Prostate gland (tissue), 2 donors: ENCODE data around the gene RNF144A. TPM values are rescaled to one million over a fixed set of nuclear protein-coding genes. Genes with fewer than 3 reads are reported as not detected.

Experiments used
- DNase-seq: peaks from one replicate; pipeline ENCODE4 v3.0.0-alpha.2; 2019; ENCODE audit warnings: low spot score
- H3K27ac ChIP-seq, 2 donors: fragments of 200-600 bp; sonication (generic); 2 replicates each; pipeline ENCODE4 v1.5.1; 2017 to 2019
- H3K27me3 ChIP-seq: fragments of 200-600 bp; sonication (generic); replicated peaks from 2 replicates; pipeline ENCODE4 v1.5.1; 2019; ENCODE audit not compliant: insufficient read depth
- H3K36me3 ChIP-seq, 2 donors: fragments of 200-600 bp; sonication (generic); 1 replicate in 1 of 2; 2 replicates in 1 of 2; pipeline versions ENCODE4 v1.5.1 to v1.8.1; 2017 to 2019
- H3K4me1 ChIP-seq: fragments of 200-600 bp; sonication (generic); replicated peaks from 2 replicates; pipeline ENCODE4 v1.5.1; 2019
- H3K4me3 ChIP-seq, 2 donors: fragments of 200-600 bp; sonication (generic); 2 replicates each; pipeline ENCODE4 v1.5.1; 2017 to 2019
- H3K9me3 ChIP-seq: fragments of 200-600 bp; sonication (generic); 2 replicates; pipeline ENCODE4 v1.5.1; 2017
- CTCF ChIP-seq, 4 experiments: fragments of 200-600 bp in 2 of 4; fragments of 450-650 bp in 2 of 4; sonication (generic) in 2 of 4; IDR thresholded peaks; 1 replicate in 3 of 4; 2 replicates in 1 of 4; pipeline ENCODE4 v1.5.1; 2016 to 2019; ENCODE audit warnings: antibody characterized with exemption in 4 of 4, mild to moderate bottlenecking in 2 of 4, moderate library complexity in 2 of 4
- POLR2A ChIP-seq: fragments of 450-650 bp; IDR thresholded peaks from one replicate; pipeline ENCODE4 v1.6.1; 2016; ENCODE audit warnings: antibody characterized with exemption, mild to moderate bottlenecking
- POLR2AphosphoS5 ChIP-seq: sonication (generic); formaldehyde crosslinking; IDR thresholded peaks from one replicate; pipeline ENCODE4 v1.6.1; 2017; ENCODE audit warnings: antibody characterized with exemption
- whole genome bisulfite sequencing: methylation state at CpG from one replicate; pipeline ENCODE4 v1.1.5; 2018; 5-methylcytosine and 5-hydroxymethylcytosine counted together
- intact Hi-C: fragments of 100-400 bp; cut with DNase I; formaldehyde crosslinking; loops from one replicate; pipeline ENCODE4 v1.14.2; 2022
- total RNA-seq, 2 donors: library from RNA; depleted of rRNA; stranded (reverse); fragments of >200 nt; gene quantifications; one replicate each; pipeline ENCODE4 v1.1.0, GENCODE V29; 2016

The RNF144A gene
- total RNA-seq, 2 donors from 2014 or later, result 9.1 to 27.9 TPM

GRCh38 chr2:7014174-7014640 is 97.0 kb downstream of the RNF144A start:
- no peaks in the 10 kb centered on the region for H3K27me3 ChIP-seq
- no peaks in the 10 kb centered on the region for H3K36me3 ChIP-seq
- intact Hi-C loops, result loop anchor here (10.0 kb wide), 1 partner anchor 89 kb away; no protein-coding TSS in a partner anchor
- H3K4me1 ChIP-seq, result peaks cover under 1% of the 10 kb centered on the region
- DNase-seq, result no peak
- H3K9me3 ChIP-seq, result no peaks in the 10 kb centered on the region
- H3K4me3 ChIP-seq, result no peak overlapping the region
- TF ChIP-seq POLR2AphosphoS5, result no peak
- WGBS, result 57% methylated on average over 5 of the region's 5 CpGs
- H3K27ac ChIP-seq, result no peak overlapping the region

- Histone ChIP-seq H3K27me3 (no peaks in the 10 kb centered on the region), H3K9me3 (no peaks in the 10 kb centered on the region), H3K4me3 (no peak overlapping the region), H3K27ac (no peak overlapping the region), H3K36me3 (no peaks in the 10 kb centered on the region), H3K4me1 (no peaks in the 10 kb centered on the region)
- TF ChIP-seq POLR2AphosphoS5 (no peak), CTCF (IDR thresholded peaks at IDR 0.05) (no peak), POLR2A (no peak)
- WGBS, result 61% methylated on average over 12 of the region's 12 CpGs
- intact Hi-C loops, result loop anchor here (10.0 kb wide), 1 partner anchor 90 kb away; no protein-coding TSS in a partner anchor
- DNase-seq, result no peak
Measured at GRCh38 chr2:7015007-7015950, 98.1 kb downstream of the RNF144A start.

GRCh38 chr2:7016148-7016547 is 98.9 kb downstream of the RNF144A start:
- Histone ChIP-seq H3K27ac (peak overlapping the region in 1 of 2 donors; percentile 16), H3K9me3 (no peaks in the 10 kb centered on the region), H3K4me1 (no peaks in the 10 kb centered on the region), H3K4me3 (no peak overlapping the region), H3K27me3 (no peaks in the 10 kb centered on the region), H3K36me3 (no peaks in the 10 kb centered on the region)
- WGBS, result 17% methylated on average over 3 of the region's 3 CpGs
- intact Hi-C loops, result loop anchor here (10.0 kb wide), 1 partner anchor 91 kb away; no protein-coding TSS in a partner anchor
- no peak for DNase-seq
- TF ChIP-seq POLR2A (no peak), CTCF (IDR thresholded peaks at IDR 0.05) (no peak), POLR2AphosphoS5 (no peak)

GRCh38 chr2:7016601-7017211 is 99.5 kb downstream of the RNF144A start:
- no peaks in the 10 kb centered on the region for H3K4me1 ChIP-seq
- no peak overlapping the region for H3K27ac ChIP-seq
- 60% methylated on average over 11 of the region's 11 CpGs for WGBS
- no peak overlapping the region for H3K4me3 ChIP-seq
- H3K9me3 ChIP-seq, result no peaks in the 10 kb centered on the region
- DNase-seq, result no peak
- no peaks in the 10 kb centered on the region for H3K27me3 ChIP-seq
- intact Hi-C loops, result loop anchor here (10.0 kb wide), 1 partner anchor 92 kb away; no protein-coding TSS in a partner anchor
- TF ChIP-seq POLR2AphosphoS5, result no peak
- TF ChIP-seq CTCF (IDR thresholded peaks at IDR 0.05), result no peak
- no peak for TF ChIP-seq POLR2A
- no peaks in the 10 kb centered on the region for H3K36me3 ChIP-seq

- Histone ChIP-seq H3K27ac (no peak overlapping the region), H3K9me3 (no peaks in the 10 kb centered on the region), H3K4me1 (no peaks in the 10 kb centered on the region), H3K4me3 (no peak overlapping the region), H3K27me3 (no peaks in the 10 kb centered on the region), H3K36me3 (no peaks in the 10 kb centered on the region)
- TF ChIP-seq CTCF (IDR thresholded peaks at IDR 0.05), result no peak
- no peak for TF ChIP-seq POLR2A
- no peak for TF ChIP-seq POLR2AphosphoS5
- no peak for DNase-seq
- intact Hi-C loops, result loop anchor here (10.0 kb wide), 1 partner anchor 93 kb away; no protein-coding TSS in a partner anchor
- 64% methylated on average over 14 of the region's 14 CpGs for WGBS
Measured at GRCh38 chr2:7017671-7018281, 100.6 kb downstream of the RNF144A start.
